Central memory CD8-positive, alpha-beta T cell (primary cell): ENCODE data around the gene PDE10A.

Experiments
- ATAC-seq: fragments of 150-1000 bp; cut with Tn5 transposase; replicated peaks from 2 replicates; pipeline ENCODE4 v1.10.0; 2022; ENCODE audit warnings: mild to moderate bottlenecking, moderate FRiP score, moderate number of reproducible peaks; ENCODE audit not compliant: poor library complexity, severe bottlenecking; ENCODE audit errors: extremely low read depth
- DNase-seq, 2 donors: peaks; one replicate each; pipeline ENCODE4 v3.0.0; 2021; ENCODE audit warnings: low spot score in 2 of 2
- H3K27ac Mint-ChIP-seq: one replicate; pipeline ENCODE4 v1.8.0; 2022; ENCODE audit warnings: low read depth, mild to moderate bottlenecking, moderate library complexity, mixed read lengths
- H3K27me3 Mint-ChIP-seq: one replicate; pipeline ENCODE4 v1.8.0; 2022; ENCODE audit warnings: mixed read lengths
- H3K36me3 Mint-ChIP-seq: one replicate; pipeline ENCODE4 v1.8.0; 2022; ENCODE audit warnings: mild to moderate bottlenecking, moderate library complexity, mixed read lengths; ENCODE audit not compliant: insufficient read depth
- H3K4me1 Mint-ChIP-seq: one replicate; pipeline ENCODE4 v1.8.0; 2022; ENCODE audit warnings: mixed read lengths
- H3K4me3 Mint-ChIP-seq: one replicate; pipeline ENCODE4 v1.8.0; 2022; ENCODE audit warnings: mild to moderate bottlenecking, moderate library complexity, mixed read lengths
- H3K9me3 Mint-ChIP-seq: one replicate; pipeline ENCODE4 v1.8.0; 2022; ENCODE audit warnings: mixed read lengths

Gene PDE10A

DNA sequence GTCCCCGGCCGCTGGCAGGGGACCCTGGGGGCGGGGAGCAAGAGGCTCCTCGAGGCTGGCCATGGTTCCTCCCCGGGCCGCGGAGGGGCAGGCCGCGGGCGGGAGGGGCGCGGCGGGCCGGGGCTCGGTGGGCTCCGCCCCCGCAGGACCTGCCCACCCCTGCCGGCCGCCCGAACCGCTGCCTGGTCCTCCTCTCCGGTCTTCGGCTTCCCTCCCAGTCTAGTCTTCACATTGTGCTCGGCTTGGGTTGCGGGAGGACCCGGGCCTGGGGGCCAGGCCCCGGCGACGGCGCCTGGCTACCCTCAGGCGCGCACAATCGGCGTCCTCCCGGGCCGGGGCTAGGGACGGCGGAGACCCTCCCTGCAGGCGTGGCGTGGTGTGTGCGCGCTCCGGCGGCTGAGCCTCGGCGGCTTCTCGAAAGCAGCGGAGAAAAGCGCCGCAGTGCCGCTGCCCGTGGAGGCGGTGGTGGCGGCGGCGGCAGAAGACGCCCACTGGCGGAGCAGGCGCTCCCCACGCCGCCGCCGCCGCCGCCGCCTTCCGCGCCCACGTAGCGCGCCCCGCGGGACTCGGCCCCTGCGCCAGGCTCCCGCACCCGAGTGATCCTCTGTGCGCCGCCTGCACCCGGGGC lies at the start of gene PDE10A:
PDE10A (minus strand) TSS at position 493 of the 628 bp plus-strand sequence; CDS start at position 63, 430 bp downstream.
- no peak for ATAC-seq
- Mint-ChIP-seq H3K4me1 (no peaks in the 10 kb centered on the region), H3K4me3 (peak within 1 kb of the TSS; percentile 9), H3K9me3 (no peaks in the 10 kb centered on the region), H3K36me3 (no peaks in the 10 kb centered on the region), H3K27me3 (peaks cover 52% of the 10 kb centered on the region), H3K27ac (no peak within 1 kb of the TSS)
- no peak for DNase-seq

DNA sequence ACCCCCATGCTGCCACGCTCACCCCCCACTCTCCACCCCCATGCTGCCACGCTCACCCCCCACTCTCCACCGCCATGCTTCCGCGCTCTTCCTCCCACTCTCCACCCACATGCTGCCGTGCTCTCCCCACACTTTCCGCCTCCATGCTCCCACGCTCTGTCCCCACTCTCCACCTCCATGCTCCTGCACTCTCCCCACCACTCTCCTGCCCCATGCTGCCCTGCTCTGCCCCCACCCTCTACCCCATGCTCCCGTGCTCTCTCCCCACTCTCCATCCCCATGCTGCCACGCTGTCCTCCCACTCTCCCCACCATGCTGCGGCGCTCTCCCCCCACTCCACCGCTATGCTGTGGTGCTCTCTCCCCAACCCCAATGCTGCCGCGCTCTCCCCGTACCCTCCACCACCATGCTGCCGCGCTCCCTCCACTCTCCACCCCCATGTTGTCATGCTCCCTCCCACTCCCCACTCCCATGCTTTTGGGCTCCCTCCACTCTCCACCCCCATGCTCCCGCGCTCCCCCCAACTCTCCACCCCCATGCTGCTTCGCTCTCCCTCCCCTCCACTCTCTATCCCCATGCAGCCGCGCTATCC lies 46.0 kb upstream of the PDE10A start:
- DNase-seq: no peak
- ATAC-seq: no peak
- no peaks in the 10 kb centered on the region for H3K4me1 Mint-ChIP-seq
- no peak overlapping the region for H3K27ac Mint-ChIP-seq
- H3K4me3 Mint-ChIP-seq: no peak overlapping the region
- peaks cover 12% of the 10 kb centered on the region for H3K9me3 Mint-ChIP-seq
- H3K36me3 Mint-ChIP-seq: no peaks in the 10 kb centered on the region
- peaks cover 8% of the 10 kb centered on the region for H3K27me3 Mint-ChIP-seq

DNA sequence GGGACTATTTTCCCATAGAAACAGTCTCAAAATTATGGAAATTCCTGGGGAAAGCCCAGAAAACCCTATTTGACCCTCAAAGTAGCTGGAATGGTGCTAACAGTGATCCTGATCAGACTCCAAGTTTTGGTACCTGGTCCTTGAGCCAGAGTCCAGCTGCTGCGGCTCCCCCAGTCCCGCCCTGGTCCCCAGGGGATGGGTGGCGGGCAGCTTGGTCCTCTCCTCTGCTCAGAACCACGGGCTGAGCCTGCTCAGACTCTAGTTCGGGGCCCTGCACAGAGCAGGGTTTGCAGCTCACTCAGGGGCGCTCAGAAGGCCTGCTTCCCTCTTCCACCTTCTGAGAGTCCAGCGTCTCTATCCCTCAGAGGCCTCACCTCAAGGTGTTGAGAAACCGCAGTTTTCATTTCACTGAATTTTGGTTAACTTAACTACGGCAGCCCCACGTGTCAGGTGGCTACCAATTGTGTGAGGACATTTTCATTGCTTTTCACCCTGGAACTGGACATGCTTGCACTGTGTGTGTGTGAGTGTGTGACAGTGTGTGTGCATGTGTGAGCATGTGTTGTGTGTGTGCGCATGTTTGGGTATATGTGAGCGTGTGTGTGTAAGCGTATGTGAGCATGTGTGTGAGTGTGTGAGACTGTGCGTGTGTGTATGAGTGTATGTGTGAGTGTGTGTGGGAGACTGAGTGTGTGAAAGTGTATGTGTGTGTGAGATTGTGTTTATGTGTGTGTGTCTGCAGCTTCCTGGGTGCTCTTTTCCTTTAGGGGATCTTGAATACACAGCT lies 44.2 kb upstream of the PDE10A start:
- Mint-ChIP-seq H3K9me3 (peaks cover 12% of the 10 kb centered on the region), H3K27me3 (no peaks in the 10 kb centered on the region), H3K27ac (no peak overlapping the region), H3K36me3 (no peaks in the 10 kb centered on the region), H3K4me3 (no peak overlapping the region), H3K4me1 (no peaks in the 10 kb centered on the region)
- DNase-seq (no peak), ATAC-seq (no peak)

DNA sequence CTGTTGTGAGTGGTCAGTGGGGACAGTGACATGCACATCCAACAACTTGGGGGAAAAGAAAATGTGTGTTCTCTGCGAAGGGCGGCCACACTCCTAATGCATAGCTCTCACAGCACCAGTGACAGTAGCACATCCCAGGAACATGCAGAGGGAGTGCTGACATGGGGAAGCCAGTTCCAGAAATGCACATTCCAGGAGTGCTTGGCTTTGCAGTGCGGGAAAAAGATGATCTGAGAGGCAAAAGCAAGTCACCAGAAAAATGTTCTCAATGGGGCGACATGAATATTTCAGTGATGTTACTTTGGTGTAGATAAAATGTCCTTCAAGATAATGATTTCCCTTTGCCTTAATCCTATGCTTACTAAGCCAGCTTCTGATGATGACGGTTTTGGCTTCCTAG lies 42.9 kb upstream of the PDE10A start:
- no peak for DNase-seq
- H3K9me3 Mint-ChIP-seq: peaks cover 12% of the 10 kb centered on the region
- H3K36me3 Mint-ChIP-seq: no peaks in the 10 kb centered on the region
- no peak overlapping the region for H3K4me3 Mint-ChIP-seq
- H3K4me1 Mint-ChIP-seq: no peaks in the 10 kb centered on the region
- ATAC-seq: no peak
- H3K27me3 Mint-ChIP-seq: no peaks in the 10 kb centered on the region
- no peak overlapping the region for H3K27ac Mint-ChIP-seq

DNA sequence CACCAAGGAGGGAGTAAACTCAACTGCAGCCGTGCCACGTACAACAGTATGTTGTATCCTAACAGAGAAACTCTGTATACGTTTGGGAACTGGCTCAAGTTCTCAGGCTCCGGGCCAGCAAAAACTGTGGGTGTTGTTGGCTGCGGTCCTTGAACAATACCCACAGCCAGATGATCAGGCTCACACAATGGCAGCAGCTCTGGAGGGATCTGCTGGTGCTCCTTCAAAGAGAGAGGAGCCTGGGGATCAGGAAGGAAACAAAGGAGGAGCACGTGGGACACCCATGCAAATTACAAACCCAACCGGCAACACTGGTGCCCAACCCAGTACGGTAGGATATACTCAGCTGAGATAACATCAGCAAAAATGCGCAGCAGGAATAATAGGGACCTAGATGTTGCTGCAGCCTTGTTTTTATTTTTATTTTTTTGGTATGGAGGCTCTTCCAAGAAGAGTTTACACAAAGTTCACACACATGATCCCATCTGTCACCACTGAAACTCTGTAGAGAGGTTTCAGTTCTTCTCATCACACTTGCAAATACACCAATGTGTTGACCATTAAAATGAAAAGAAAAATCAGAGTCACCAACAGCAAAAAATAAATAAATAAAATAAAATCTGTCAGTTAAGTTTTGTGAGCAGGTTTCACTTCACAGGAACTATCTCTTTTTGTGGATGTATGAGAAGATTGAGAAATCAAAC lies 41.2 kb upstream of the PDE10A start:
- DNase-seq (no peak), ATAC-seq (no peak)
- Mint-ChIP-seq H3K27me3 (no peaks in the 10 kb centered on the region), H3K9me3 (peaks cover 5% of the 10 kb centered on the region), H3K36me3 (no peaks in the 10 kb centered on the region), H3K4me1 (no peaks in the 10 kb centered on the region), H3K27ac (no peak overlapping the region), H3K4me3 (no peak overlapping the region)

DNA sequence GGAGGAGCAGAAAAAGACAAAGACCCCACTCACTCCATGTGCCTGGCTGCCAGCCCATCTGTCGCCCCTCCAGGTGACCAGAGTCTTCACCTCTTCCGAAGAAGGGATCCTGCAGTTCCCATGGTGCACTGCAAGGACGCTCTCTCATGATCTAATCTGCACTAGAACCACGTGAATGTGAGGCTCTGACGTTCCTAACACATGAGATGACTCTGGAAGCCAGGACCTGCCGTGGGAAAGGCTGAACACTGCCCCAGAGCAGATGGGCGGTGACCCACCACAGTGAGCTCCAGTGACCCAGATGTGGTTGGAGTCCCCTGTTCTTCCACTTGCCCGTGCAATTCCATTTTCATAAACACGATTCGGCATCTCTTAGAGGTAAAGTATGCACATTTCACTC lies 39.6 kb upstream of the PDE10A start:
- Mint-ChIP-seq H3K27ac (no peak overlapping the region), H3K4me3 (no peak overlapping the region), H3K27me3 (no peaks in the 10 kb centered on the region), H3K4me1 (no peaks in the 10 kb centered on the region), H3K9me3 (peaks cover 10% of the 10 kb centered on the region), H3K36me3 (no peaks in the 10 kb centered on the region)
- no peak for ATAC-seq
- DNase-seq: no peak

DNA sequence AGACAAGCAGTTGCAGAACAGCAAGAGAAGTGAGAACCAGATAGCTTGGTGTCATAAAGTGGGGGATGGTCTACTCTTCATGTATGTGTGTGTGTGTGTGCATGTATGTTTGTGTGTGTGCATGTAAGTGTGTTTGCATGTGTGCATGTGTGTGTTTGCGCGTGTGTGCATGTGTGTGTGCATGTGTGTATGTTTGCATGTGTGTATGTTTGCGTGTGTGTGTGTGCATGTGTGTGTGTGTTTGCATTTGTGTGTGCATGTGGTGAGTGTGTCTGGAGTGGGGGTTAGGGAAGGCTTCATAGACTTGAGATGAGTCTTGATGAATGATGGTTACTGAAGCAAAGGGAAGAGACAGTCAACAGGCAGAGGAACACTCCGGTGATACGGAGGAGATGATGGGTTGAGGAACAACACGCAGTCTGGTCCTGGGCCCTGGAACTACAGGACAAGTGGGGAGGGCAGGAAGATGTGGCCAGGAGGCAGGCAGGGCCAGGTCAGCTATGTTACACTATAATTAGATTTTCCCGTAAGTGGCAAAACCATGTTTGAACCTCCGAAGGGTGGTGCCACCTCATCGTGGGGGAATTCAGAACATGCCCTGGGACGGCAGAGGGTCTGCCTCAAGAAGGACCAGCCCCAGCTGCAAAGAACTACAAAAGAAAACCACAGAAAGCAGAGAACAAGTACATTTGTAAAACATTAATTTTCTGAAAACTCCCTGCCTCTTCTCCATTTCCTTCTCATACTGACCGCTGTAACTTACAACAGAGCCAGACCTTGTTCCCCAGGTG lies 38.7 kb upstream of the PDE10A start:
- Mint-ChIP-seq H3K27ac (no peak overlapping the region), H3K4me3 (no peak overlapping the region), H3K9me3 (peaks cover 5% of the 10 kb centered on the region), H3K36me3 (no peaks in the 10 kb centered on the region), H3K27me3 (no peaks in the 10 kb centered on the region), H3K4me1 (no peaks in the 10 kb centered on the region)
- no peak for ATAC-seq
- DNase-seq: no peak

DNA sequence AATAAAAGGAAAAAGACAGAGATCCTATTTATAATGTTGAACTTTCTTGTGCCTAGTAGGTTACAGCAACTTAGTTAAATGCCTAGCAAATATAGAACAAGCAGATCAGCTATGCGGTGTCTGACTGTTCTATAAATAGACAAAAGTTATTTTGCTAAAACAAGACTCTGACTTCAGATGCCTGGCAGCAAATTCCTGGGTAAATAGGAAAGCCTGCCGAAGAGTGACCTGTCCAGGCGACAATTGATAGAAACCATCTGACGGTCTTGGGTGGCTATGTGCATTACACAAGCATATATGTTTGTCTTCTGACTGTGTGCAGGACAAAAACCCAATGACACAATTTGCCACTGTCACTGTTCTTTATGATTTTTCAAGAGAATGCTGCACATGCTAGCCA lies 38.0 kb upstream of the PDE10A start:
- peaks cover 5% of the 10 kb centered on the region for H3K9me3 Mint-ChIP-seq
- no peak overlapping the region for H3K27ac Mint-ChIP-seq
- no peak overlapping the region for H3K4me3 Mint-ChIP-seq
- no peaks in the 10 kb centered on the region for H3K4me1 Mint-ChIP-seq
- no peaks in the 10 kb centered on the region for H3K36me3 Mint-ChIP-seq
- no peak for ATAC-seq
- DNase-seq: no peak
- H3K27me3 Mint-ChIP-seq: no peaks in the 10 kb centered on the region

DNA sequence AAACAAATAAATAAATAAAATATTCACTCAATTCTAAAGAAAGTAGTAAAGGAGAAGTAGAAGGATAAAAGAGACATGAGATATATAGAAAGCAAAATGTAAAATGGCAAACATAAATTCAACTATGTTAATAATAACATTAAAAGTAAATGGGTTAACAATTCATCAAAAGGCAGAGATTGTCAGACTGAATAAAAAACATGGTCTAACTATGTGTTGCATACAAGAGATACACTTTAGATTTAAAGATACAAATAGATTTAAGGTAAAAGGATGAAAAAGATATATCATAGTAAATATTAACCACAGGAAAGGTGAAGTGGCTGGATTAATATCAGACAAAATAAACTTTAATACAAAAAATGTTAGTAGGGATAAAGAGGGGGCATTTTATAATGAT lies 35.8 kb upstream of the PDE10A start:
- H3K4me1 Mint-ChIP-seq: no peaks in the 10 kb centered on the region
- H3K9me3 Mint-ChIP-seq: peaks cover 5% of the 10 kb centered on the region
- H3K27me3 Mint-ChIP-seq: peaks cover 11% of the 10 kb centered on the region
- DNase-seq (no peak), ATAC-seq (no peak)
- H3K27ac Mint-ChIP-seq: no peak overlapping the region
- no peak overlapping the region for H3K4me3 Mint-ChIP-seq
- H3K36me3 Mint-ChIP-seq: no peaks in the 10 kb centered on the region

DNA sequence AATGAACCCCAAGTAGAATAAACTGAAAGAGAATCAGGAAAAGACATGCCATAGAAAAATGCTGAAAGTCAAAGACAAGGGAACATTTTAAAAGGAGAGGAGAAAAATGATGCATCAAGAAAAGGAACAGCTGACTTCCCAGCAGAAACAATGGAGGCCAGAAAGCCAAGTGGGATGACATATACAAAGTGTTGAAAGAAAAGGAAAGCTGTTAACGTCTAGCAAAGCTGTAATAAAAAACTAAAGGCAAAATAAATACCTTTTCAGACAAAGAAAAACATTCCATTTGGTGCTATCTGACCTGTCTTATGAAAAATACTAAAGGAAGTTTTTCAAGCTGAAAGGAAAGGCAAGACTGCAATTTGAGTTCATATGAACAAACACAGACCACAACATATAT lies 34.1 kb upstream of the PDE10A start:
- ATAC-seq (no peak), DNase-seq (no peak)
- no peaks in the 10 kb centered on the region for H3K4me1 Mint-ChIP-seq
- H3K9me3 Mint-ChIP-seq: peaks cover 5% of the 10 kb centered on the region
- no peak overlapping the region for H3K4me3 Mint-ChIP-seq
- peaks cover 11% of the 10 kb centered on the region for H3K27me3 Mint-ChIP-seq
- H3K27ac Mint-ChIP-seq: no peak overlapping the region
- no peaks in the 10 kb centered on the region for H3K36me3 Mint-ChIP-seq

DNA sequence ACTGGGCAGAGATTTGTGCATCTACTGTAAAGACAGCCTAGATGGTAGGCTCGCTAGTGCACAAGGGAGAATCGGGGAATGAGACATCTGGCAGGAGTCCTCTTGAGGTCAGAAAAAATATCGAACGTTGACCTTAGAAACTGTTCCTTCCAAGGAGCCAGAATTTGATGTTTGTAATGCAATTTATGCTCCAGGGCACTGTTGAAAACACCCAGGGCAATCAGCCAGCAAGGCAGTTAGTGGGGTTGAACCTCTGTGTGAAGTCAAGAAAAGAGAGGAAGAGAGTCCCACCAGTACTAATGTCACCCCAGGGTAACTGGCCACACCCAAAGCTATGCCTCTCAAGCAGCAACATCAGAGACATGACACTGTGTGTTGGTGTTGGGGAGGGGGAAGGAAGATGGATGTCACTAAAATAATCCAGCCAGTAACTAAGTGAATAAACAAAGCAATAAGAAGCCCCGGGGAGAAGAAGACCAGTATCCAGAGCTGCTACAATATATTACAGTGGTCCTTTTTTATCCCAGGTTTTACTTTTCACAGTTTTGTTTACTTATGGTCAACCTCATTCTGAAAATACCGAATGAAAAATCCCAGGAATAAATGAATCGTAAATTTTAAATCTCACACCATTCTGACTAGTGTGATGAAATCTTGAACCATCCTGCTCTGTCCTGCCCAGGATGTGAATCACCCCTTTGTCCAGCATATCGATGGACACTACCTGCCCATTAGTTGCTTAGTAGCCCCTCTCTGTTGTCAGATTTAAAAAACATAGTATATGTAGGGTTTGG lies 32.9 kb upstream of the PDE10A start:
- no peak overlapping the region for H3K4me3 Mint-ChIP-seq
- H3K36me3 Mint-ChIP-seq: no peaks in the 10 kb centered on the region
- H3K27ac Mint-ChIP-seq: no peak overlapping the region
- H3K27me3 Mint-ChIP-seq: peaks cover 11% of the 10 kb centered on the region
- no peak for ATAC-seq
- peaks cover 5% of the 10 kb centered on the region for H3K9me3 Mint-ChIP-seq
- no peaks in the 10 kb centered on the region for H3K4me1 Mint-ChIP-seq
- DNase-seq: no peak
